Fibroblast of lung (primary cell): ENCODE results near the gene KCNK15. TPM values are rescaled to one million over a fixed set of nuclear protein-coding genes. Genes with fewer than 3 reads are reported as not detected.

Experiments used
- DNase-seq, 2 donors: peaks; one replicate each; pipeline versions ENCODE4 v3.0.0 to v3.0.0-alpha.2; 2010; ENCODE audit warnings: low read depth in 2 of 2
- H2AFZ ChIP-seq: 2 replicates; pipeline ENCODE4 v1.5.1; 2012; ENCODE audit warnings: low read length, control low read depth, inconsistent platforms
- H3K27ac ChIP-seq: 2 replicates; pipeline ENCODE4 v1.5.1; 2011; ENCODE audit warnings: low read length, control low read depth; ENCODE audit not compliant: insufficient read depth
- H3K27me3 ChIP-seq: 2 replicates; pipeline ENCODE4 v1.5.1; 2011; ENCODE audit warnings: mild to moderate bottlenecking, low read length; ENCODE audit not compliant: control insufficient read depth, insufficient read depth
- H3K36me3 ChIP-seq: 2 replicates; pipeline ENCODE4 v1.5.1; 2011; ENCODE audit warnings: low read length; ENCODE audit not compliant: control insufficient read depth, insufficient read depth
- H3K4me1 ChIP-seq: 2 replicates; pipeline ENCODE4 v1.5.1; 2011; ENCODE audit warnings: low read length; ENCODE audit not compliant: control insufficient read depth, insufficient read depth; ENCODE audit errors: extremely low read depth
- H3K4me2 ChIP-seq: 2 replicates; pipeline ENCODE4 v1.5.1; 2011; ENCODE audit warnings: low read length, control low read depth; ENCODE audit not compliant: insufficient read depth; ENCODE audit errors: extremely low read depth
- H3K4me3 ChIP-seq, 4 experiments: fragments of 200-600 bp in 1 of 4; sonication (generic) in 1 of 4; replicated peaks in 1 of 4; 2 replicates each; pipeline ENCODE4 v1.5.1; 2011 to 2016; ENCODE audit warnings: low read length in 4 of 4, low read depth in 3 of 4, mild to moderate bottlenecking in 3 of 4, control low read depth in 2 of 4, inconsistent platforms in 1 of 4, mixed read lengths in 1 of 4; ENCODE audit not compliant: insufficient read depth in 1 of 4; ENCODE audit errors: control extremely low read depth in 1 of 4
- H3K79me2 ChIP-seq: 2 replicates; pipeline ENCODE4 v1.5.1; 2012; ENCODE audit warnings: mild to moderate bottlenecking, low read length, inconsistent platforms; ENCODE audit not compliant: control insufficient read depth, insufficient read depth
- H3K9ac ChIP-seq: 2 replicates; pipeline ENCODE4 v1.5.1; 2011; ENCODE audit warnings: mild to moderate bottlenecking, low read length, control low read depth; ENCODE audit not compliant: insufficient read depth
- H3K9me3 ChIP-seq: 2 replicates; pipeline ENCODE4 v1.5.1; 2012; ENCODE audit warnings: low read depth, low read length; ENCODE audit not compliant: control insufficient read depth, insufficient read depth
- H4K20me1 ChIP-seq: 2 replicates; pipeline ENCODE4 v1.5.1; 2011; ENCODE audit warnings: low read length; ENCODE audit not compliant: control insufficient read depth, insufficient read depth; ENCODE audit errors: extremely low read depth
- EZH2 ChIP-seq: IDR thresholded peaks from 2 replicates; pipeline ENCODE4 v1.5.1; 2012; ENCODE audit warnings: low read length, control low read depth, mild to moderate bottlenecking; ENCODE audit errors: missing control alignments
- polyA plus RNA-seq, 2 donors: library from polyadenylated mRNA; depleted of rRNA in 1 of 2; stranded (reverse) in 1 of 2; unstranded in 1 of 2; fragments of >200 nt; gene quantifications; 2 replicates each; pipeline ENCODE4 v1.2.1, GENCODE V29; 2011 to 2012; ENCODE audit warnings: missing spikeins in 1 of 2
- total RNA-seq: library from RNA; depleted of rRNA; stranded (reverse); fragments of >200 nt; gene quantifications from 2 replicates; pipeline ENCODE4 v1.2.1, GENCODE V29; 2014
- TF ChIP-seq, protein P1 (sequence below), 2 donors: IDR thresholded peaks in 1 of 2; conservative IDR thresholded peaks in 1 of 2; 1 replicate in 1 of 2; 2 replicates in 1 of 2; pipeline ENCODE4 v1.5.1; 2011 to 2012; ENCODE audit warnings: low read length in 2 of 2, control low read depth in 1 of 2, inconsistent platforms in 1 of 2, low read depth in 1 of 2, mild to moderate bottlenecking in 1 of 2

The KCNK15 gene
- total and polyA plus RNA-seq, 2 donors (not counting 1 experiment from before 2014, with no cell fraction given) = 1.8 to 2.2 TPM

- Histone ChIP-seq H3K9me3 (no peaks in the 10 kb centered on the region), H3K36me3 (no peaks in the 10 kb centered on the region), H3K27me3 (peaks cover 2% of the 10 kb centered on the region), H3K4me2 (no peak overlapping the region), H4K20me1 (no peaks in the 10 kb centered on the region), H3K4me3 (no peak overlapping the region), H3K4me1 (peaks cover 14% of the 10 kb centered on the region), H3K9ac (no peak overlapping the region), H3K27ac (no peak overlapping the region), H3K79me2 (no peaks in the 10 kb centered on the region), H2AFZ (no peak overlapping the region)
- DNase-seq = no peak
- TF ChIP-seq EZH2 = no peak
- TF ChIP-seq, protein P1, sequence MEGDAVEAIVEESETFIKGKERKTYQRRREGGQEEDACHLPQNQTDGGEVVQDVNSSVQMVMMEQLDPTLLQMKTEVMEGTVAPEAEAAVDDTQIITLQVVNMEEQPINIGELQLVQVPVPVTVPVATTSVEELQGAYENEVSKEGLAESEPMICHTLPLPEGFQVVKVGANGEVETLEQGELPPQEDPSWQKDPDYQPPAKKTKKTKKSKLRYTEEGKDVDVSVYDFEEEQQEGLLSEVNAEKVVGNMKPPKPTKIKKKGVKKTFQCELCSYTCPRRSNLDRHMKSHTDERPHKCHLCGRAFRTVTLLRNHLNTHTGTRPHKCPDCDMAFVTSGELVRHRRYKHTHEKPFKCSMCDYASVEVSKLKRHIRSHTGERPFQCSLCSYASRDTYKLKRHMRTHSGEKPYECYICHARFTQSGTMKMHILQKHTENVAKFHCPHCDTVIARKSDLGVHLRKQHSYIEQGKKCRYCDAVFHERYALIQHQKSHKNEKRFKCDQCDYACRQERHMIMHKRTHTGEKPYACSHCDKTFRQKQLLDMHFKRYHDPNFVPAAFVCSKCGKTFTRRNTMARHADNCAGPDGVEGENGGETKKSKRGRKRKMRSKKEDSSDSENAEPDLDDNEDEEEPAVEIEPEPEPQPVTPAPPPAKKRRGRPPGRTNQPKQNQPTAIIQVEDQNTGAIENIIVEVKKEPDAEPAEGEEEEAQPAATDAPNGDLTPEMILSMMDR (conservative IDR thresholded peaks at IDR 0.05 in 1 of 2, IDR thresholded peaks at IDR 0.05 in 1 of 2; ENCODE audit: low read depth in 1 of 2, low read length in 2 of 2) = no peak
Measured at GRCh38 chr20:44724423-44725091, 21.1 kb upstream of the KCNK15 start.

DNA sequence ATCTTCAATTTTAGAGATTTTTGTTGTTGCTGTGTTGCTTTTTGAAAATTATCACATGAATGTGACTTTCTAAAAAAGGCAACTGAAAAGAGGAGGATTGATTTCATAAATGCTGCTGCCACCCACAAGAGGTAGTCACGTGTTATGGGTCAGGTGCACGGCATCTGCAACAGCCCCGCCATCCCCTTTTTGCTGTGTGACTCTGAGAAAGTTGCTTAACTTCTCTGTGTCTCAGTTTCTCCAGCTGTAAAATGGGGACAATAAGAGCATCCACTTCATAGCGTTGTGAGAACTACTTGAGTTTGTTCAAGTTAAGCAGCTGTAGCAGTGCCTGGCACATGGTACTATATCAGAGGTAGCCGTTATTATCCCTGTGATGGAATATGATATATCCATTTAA is 19.8 kb upstream of the KCNK15 start:
- Histone ChIP-seq H3K79me2 (no peaks in the 10 kb centered on the region), H4K20me1 (no peaks in the 10 kb centered on the region), H3K4me1 (peaks cover 3% of the 10 kb centered on the region), H3K9ac (no peak overlapping the region), H3K27me3 (peaks cover 2% of the 10 kb centered on the region), H3K27ac (no peak overlapping the region), H2AFZ (no peak overlapping the region), H3K4me3 (no peak overlapping the region), H3K36me3 (no peaks in the 10 kb centered on the region), H3K9me3 (no peaks in the 10 kb centered on the region), H3K4me2 (no peak overlapping the region)
- TF ChIP-seq EZH2 = no peak
- TF ChIP-seq, protein P1 (conservative IDR thresholded peaks at IDR 0.05 in 1 of 2, IDR thresholded peaks at IDR 0.05 in 1 of 2; ENCODE audit: low read depth in 1 of 2, low read length in 2 of 2) = no peak
- DNase-seq = no peak

GRCh38 chr20:44727039-44727438 is 18.6 kb upstream of the KCNK15 start:
- Histone ChIP-seq H3K79me2 (no peaks in the 10 kb centered on the region), H3K4me2 (no peak overlapping the region), H3K4me3 (no peak overlapping the region), H2AFZ (no peak overlapping the region), H3K36me3 (no peaks in the 10 kb centered on the region), H4K20me1 (no peaks in the 10 kb centered on the region), H3K4me1 (no peaks in the 10 kb centered on the region), H3K27ac (no peak overlapping the region), H3K27me3 (peaks cover 2% of the 10 kb centered on the region), H3K9ac (no peak overlapping the region), H3K9me3 (no peaks in the 10 kb centered on the region)
- TF ChIP-seq, protein P1 (conservative IDR thresholded peaks at IDR 0.05 in 1 of 2, IDR thresholded peaks at IDR 0.05 in 1 of 2; ENCODE audit: low read depth in 1 of 2, low read length in 2 of 2) = no peak
- no peak for TF ChIP-seq EZH2
- no peak for DNase-seq
